Measurements from ENCODE around the gene MED13L.

GRCh38 chr12:116236976-116237375, 40.5 kb downstream of the MED13L start:
- no peak for TF ChIP-seq CTCF (conservative IDR thresholded peaks at IDR 0.05 in 1 of 2, IDR thresholded peaks at IDR 0.05 in 1 of 2; ENCODE audit: extremely low read depth in 1 of 2, insufficient read depth in 1 of 2, low read depth in 1 of 2, low read length in 2 of 2)
- no peak for TF ChIP-seq EZH2 (IDR thresholded peaks at IDR 0.05; ENCODE audit: borderline replicate concordance, low read length)
